ENCODE results near the gene PRKG1.

PRKG1 gene

GRCh38 chr10:51074238-51075028, at the start of gene PRKG1:
PRKG1 (plus strand) TSS chr10:51074487.
- DNase-seq (ENCODE audit: low read depth in 2 of 2, low spot score in 1 of 2) = no peak

- no peak for DNase-seq (ENCODE audit: low read depth in 2 of 2, low spot score in 1 of 2)
Observed at GRCh38 chr10:51028420-51028819, 45.9 kb upstream of the PRKG1 start.

- DNase-seq (ENCODE audit: low read depth in 2 of 2, low spot score in 1 of 2) = no peak
Observed at GRCh38 chr10:51029172-51029641, 45.1 kb upstream of the PRKG1 start.

DNA sequence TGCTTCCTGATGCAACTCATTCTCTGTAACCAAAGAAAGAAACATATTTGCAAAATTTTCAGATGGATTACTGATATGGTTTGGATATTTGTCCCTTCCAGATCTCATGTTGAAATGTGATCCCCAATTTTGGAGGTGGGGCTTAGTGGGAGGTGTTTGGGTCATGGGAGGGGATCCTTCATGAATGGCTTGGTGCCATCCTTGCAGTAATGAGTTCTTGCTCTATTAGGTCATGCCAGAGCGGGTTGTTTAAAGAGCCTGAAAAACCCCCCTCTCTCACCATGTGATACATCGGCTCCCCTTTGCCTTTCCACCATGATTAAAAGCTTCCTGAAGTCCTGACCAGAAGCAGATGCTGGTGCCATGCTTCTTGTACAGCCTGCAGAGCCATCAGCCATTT, 43.8 kb upstream of the PRKG1 start:
- DNase-seq (ENCODE audit: low read depth in 2 of 2, low spot score in 1 of 2) = no peak

- DNase-seq (ENCODE audit: low read depth in 2 of 2, low spot score in 1 of 2) = no peak
Observed at GRCh38 chr10:51031950-51032349, 42.3 kb upstream of the PRKG1 start.

DNA sequence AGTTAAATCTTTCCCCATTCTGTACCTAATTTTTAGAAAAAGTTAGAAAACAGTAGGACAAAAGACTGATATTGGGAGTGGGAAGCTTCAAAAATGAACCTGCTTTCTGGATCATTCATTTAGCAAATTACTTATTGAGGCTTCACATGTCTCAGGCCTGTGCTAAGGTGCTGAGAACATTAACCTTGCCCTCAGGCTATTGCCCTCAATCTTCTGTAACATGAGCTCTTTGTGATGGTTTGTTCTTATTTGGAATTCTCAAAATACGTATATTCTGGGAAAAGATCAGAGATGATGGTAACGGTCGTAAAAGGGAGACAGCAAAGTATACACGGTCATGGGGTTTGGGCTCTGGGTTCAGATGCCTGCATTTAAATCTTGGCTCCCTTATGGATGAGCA, 39.5 kb upstream of the PRKG1 start:
- DNase-seq (ENCODE audit: low read depth in 2 of 2, low spot score in 1 of 2) = no peak

DNA sequence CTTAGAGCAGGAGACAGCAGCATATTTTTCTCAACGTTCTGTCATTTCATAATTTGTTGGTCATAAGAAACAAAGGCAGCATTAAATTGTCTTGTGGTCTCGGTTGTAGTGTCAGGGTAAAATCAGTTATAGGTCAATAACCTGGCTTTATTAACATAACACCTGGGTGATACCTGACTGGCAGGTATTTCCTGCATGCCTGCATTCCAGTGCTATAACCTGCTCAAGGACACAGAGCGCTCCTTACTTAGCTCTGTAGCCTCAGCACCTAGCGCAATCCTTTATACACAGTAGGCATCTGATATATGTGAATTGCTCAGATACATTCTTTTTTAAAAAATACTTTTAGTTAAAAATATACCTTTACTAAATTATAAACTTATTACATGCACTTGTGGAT, 38.9 kb upstream of the PRKG1 start:
- no peak for DNase-seq (ENCODE audit: low read depth in 2 of 2, low spot score in 1 of 2)

- no peak for DNase-seq (ENCODE audit: low read depth in 2 of 2, low spot score in 1 of 2)
Observed at GRCh38 chr10:51045871-51046270, 28.4 kb upstream of the PRKG1 start.

- DNase-seq (ENCODE audit: low read depth in 2 of 2, low spot score in 1 of 2) = no peak
Observed at GRCh38 chr10:51046654-51047053, 27.6 kb upstream of the PRKG1 start.

- DNase-seq (ENCODE audit: low read depth in 2 of 2, low spot score in 1 of 2) = no peak
Observed at GRCh38 chr10:51047857-51048256, 26.4 kb upstream of the PRKG1 start.

- no peak for DNase-seq (ENCODE audit: low read depth in 2 of 2, low spot score in 1 of 2)
Observed at GRCh38 chr10:51048792-51049191, 25.5 kb upstream of the PRKG1 start.

DNA sequence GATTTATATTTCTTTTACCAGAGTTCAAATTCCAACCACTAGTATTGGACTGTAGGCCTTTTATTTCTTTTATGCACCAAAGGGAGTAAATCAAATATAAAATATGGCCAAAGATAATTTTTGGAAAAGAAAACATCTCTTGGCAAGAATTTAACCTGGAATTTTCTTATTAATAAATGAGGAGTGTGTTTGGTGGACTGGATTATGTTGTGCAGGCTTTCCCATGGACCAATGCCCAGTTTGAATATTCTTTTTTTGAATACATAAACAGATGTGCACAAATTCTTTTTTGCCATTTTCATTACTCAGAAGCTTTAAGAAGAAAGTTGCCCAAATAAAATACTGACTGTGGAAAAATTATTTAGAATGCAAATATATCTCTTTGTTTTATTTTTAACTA, 22.1 kb upstream of the PRKG1 start:
- no peak for DNase-seq (ENCODE audit: low read depth in 2 of 2, low spot score in 1 of 2)

DNA sequence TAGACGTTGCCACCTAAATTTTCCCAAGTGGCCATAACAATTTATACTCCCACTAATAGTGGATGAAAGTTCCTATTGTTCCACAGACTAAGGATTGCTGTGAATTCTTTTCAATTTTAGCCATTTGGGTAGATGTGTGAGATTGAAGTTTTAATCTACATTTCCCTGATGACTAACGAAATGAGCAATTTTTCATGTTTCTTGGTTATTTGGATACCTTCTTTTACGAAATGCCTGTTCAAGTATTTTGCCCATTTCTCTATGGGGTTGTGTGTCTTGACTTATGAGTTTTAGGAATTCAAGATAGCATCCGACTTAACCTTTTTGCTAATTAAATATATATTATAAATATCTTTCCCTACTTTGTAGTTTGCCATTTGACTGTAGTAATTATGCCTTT, 16.4 kb upstream of the PRKG1 start:
- DNase-seq (ENCODE audit: low read depth in 2 of 2, low spot score in 1 of 2) = no peak

- DNase-seq (ENCODE audit: low read depth in 2 of 2, low spot score in 1 of 2) = no peak
Observed at GRCh38 chr10:51063166-51063565, 11.1 kb upstream of the PRKG1 start.

- DNase-seq (ENCODE audit: low read depth in 2 of 2, low spot score in 1 of 2) = no peak
Observed at GRCh38 chr10:51063659-51064535, 10.4 kb upstream of the PRKG1 start.

DNA sequence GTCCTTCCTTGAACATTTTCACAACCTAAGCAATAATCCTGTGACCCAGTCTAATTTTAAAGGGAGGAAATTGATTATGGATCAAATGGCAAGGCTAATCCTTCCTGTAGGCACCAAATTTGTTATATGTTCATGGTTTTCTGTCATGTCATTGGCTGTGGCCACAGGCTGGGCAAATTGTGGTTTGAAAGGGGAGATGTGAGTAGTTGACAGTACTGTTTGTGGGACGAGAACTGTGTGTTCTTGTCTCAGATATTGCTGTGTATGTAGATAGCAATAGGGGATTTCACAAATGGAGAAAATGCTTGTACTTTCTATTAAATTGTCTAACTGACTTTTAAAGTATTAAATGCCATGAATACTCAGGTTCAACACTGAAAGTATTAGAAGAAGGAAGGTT, 8.1 kb upstream of the PRKG1 start:
- DNase-seq (ENCODE audit: low read depth in 2 of 2, low spot score in 1 of 2) = no peak

- DNase-seq (ENCODE audit: low read depth in 2 of 2, low spot score in 1 of 2) = no peak
Observed at GRCh38 chr10:51072210-51072609, 2.1 kb upstream of the PRKG1 start.

- no peak for DNase-seq (ENCODE audit: low read depth in 2 of 2, low spot score in 1 of 2)
Observed at GRCh38 chr10:51072921-51073434, 1.3 kb upstream of the PRKG1 start.

DNA sequence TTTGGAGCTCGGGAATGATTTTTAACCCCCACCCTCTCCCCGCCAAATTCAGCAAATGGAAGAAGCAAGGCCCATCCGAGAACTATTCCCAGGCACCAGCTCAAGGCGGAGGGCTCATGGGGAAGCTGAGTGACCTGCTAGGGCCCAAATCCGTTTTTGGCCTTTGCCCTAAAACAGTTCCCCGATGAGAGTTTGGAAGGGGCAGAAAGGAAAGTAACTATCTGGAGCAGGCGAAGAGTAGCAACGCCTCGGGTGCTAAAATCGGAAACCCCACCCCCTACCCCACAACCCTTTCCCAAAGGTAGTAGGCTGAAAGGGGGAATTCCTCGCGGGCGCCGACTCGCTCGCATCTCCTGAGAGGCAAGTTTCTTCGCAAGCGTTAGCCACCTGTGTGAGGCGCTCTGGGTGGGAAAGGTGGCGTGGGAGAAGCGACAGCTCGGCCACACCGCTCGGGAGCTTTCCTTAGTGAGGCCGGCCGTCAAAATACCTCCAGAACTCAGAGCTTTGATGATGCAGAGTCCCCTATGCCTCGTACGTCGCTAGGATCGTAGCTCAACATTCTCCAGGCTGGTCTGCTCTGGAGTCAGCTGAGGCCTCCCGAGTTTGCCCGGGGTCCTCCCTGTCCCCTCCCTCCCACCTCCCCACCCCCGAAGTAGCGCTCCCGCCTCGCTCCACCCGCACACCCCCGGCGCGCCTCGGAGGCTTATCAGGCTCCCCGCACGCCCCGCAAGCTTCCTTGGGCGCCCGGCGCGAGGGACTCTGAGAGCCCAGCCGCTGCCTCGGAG, 642 bp upstream of the PRKG1 start:
- no peak for DNase-seq (ENCODE audit: low read depth in 2 of 2, low spot score in 1 of 2)

DNA sequence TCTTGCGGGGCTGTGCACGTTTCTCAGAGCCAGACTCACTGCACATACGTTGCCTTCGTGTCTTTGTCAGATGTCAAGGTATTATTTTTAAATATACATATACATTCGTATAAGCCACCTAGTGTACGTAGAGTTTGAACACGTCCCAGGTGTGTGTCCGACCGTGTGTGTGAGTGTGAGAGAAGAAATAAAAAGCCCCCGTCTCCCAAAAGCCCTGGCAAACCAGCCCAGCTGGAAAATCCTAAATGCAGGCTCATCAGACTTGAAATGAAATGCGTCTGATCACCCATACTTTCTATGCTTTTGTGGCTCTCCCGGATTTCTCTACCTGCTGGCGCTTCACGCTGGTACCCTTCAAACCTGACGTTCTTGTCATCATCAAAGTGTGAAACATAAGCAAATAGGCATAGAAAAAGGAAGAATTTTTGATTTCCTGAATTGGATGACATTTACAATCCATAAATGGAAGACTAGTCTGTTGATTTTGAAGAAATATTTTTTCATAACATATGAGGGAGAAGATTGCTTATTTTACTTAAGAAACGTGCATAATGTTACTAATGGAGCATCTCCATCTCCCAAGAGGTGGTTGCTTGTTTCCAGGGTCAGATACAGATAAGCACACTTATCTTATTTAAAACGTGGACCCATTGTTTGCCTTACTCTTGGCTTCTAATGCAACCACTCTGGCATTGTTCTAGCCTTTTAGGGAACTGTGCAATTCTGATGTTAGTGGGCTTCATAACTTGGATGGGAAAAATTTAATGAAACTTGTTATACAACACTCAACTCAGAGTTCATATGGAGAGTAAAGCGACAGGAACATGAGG, 971 bp downstream of the PRKG1 start:
- DNase-seq (ENCODE audit: low read depth in 2 of 2, low spot score in 1 of 2) = no peak
